Neutrophil (primary cell): ENCODE data around the gene CHSY3.

Source experiments
- H3K27ac ChIP-seq: fragments of 200-600 bp; sonication (generic); 2 replicates; pipeline ENCODE4 v1.5.1; 2016; ENCODE audit warnings: mild to moderate bottlenecking, moderate library complexity
- H3K27me3 ChIP-seq: fragments of 200-600 bp; sonication (generic); 2 replicates; pipeline ENCODE4 v1.6.0; 2016; ENCODE audit warnings: mild to moderate bottlenecking
- H3K36me3 ChIP-seq: fragments of 200-600 bp; sonication (generic); 2 replicates; pipeline ENCODE4 v1.5.1; 2017
- H3K4me1 ChIP-seq, 2 experiments: fragments of 200-600 bp in 1 of 2; sonication (generic) in 1 of 2; 1 replicate in 1 of 2; 2 replicates in 1 of 2; pipeline versions ENCODE4 v1.5.1 to v1.6.1; 2013 to 2016; ENCODE audit warnings: low read depth in 1 of 2, low read length in 1 of 2, mild to moderate bottlenecking in 1 of 2, moderate library complexity in 1 of 2; ENCODE audit not compliant: control insufficient read depth in 1 of 2, insufficient read depth in 1 of 2
- H3K4me3 ChIP-seq, 2 experiments: fragments of 200-600 bp in 1 of 2; sonication (generic) in 1 of 2; 1 replicate in 1 of 2; 2 replicates in 1 of 2; pipeline ENCODE4 v1.5.1; 2013 to 2016; ENCODE audit warnings: low read depth in 1 of 2, low read length in 1 of 2, mild to moderate bottlenecking in 1 of 2, moderate library complexity in 1 of 2
- H3K9me3 ChIP-seq: fragments of 200-600 bp; sonication (generic); 2 replicates; pipeline ENCODE4 v1.5.1; 2016
- CTCF ChIP-seq: fragments of 200-600 bp; sonication (generic); IDR thresholded peaks from 2 replicates; pipeline ENCODE4 v1.5.1; 2016; ENCODE audit warnings: antibody characterized with exemption

The CHSY3 gene

GRCh38 chr5:130164966-130165365 lies 260.7 kb downstream of the CHSY3 start:
- H3K4me1 ChIP-seq: no peaks in the 10 kb centered on the region
- no peaks in the 10 kb centered on the region for H3K9me3 ChIP-seq
- H3K27me3 ChIP-seq: no peaks in the 10 kb centered on the region
- H3K36me3 ChIP-seq: no peaks in the 10 kb centered on the region
- H3K27ac ChIP-seq: no peak overlapping the region
- TF ChIP-seq CTCF: no peak
- no peak overlapping the region for H3K4me3 ChIP-seq

GRCh38 chr5:130166839-130167490 lies 262.7 kb downstream of the CHSY3 start:
- Histone ChIP-seq H3K4me3 (no peak overlapping the region), H3K4me1 (no peaks in the 10 kb centered on the region), H3K36me3 (no peaks in the 10 kb centered on the region), H3K27me3 (no peaks in the 10 kb centered on the region), H3K9me3 (no peaks in the 10 kb centered on the region), H3K27ac (no peak overlapping the region)
- no peak for TF ChIP-seq CTCF

GRCh38 chr5:130168211-130168610 lies 263.9 kb downstream of the CHSY3 start:
- Histone ChIP-seq H3K4me1 (no peaks in the 10 kb centered on the region), H3K9me3 (no peaks in the 10 kb centered on the region), H3K36me3 (no peaks in the 10 kb centered on the region), H3K27me3 (no peaks in the 10 kb centered on the region), H3K4me3 (no peak overlapping the region), H3K27ac (no peak overlapping the region)
- no peak for TF ChIP-seq CTCF

- Histone ChIP-seq H3K27ac (no peak overlapping the region), H3K27me3 (no peaks in the 10 kb centered on the region), H3K4me1 (no peaks in the 10 kb centered on the region), H3K4me3 (no peak overlapping the region), H3K36me3 (no peaks in the 10 kb centered on the region), H3K9me3 (no peaks in the 10 kb centered on the region)
- TF ChIP-seq CTCF: no peak
These were observed 267.4 kb downstream of the CHSY3 start for GRCh38 chr5:130171699-130172098.

- no peak for TF ChIP-seq CTCF
- H3K9me3 ChIP-seq: no peaks in the 10 kb centered on the region
- no peaks in the 10 kb centered on the region for H3K4me1 ChIP-seq
- no peak overlapping the region for H3K4me3 ChIP-seq
- H3K36me3 ChIP-seq: no peaks in the 10 kb centered on the region
- no peak overlapping the region for H3K27ac ChIP-seq
- no peaks in the 10 kb centered on the region for H3K27me3 ChIP-seq
These were observed 278.9 kb downstream of the CHSY3 start for GRCh38 chr5:130183115-130183514.
